Activated gamma-delta T cell treated with Interleukin-2 at 50 U/mL for 16 hours (primary cell): ENCODE measurements around the gene BAZ1A.
A peak's percentile ranks its signal among the peaks of the same experiment; 100 is the strongest.

Experiments used
- DNase-seq: peaks from one replicate; pipeline ENCODE4 v3.0.0-alpha.2; 2020

BAZ1A gene

DNA sequence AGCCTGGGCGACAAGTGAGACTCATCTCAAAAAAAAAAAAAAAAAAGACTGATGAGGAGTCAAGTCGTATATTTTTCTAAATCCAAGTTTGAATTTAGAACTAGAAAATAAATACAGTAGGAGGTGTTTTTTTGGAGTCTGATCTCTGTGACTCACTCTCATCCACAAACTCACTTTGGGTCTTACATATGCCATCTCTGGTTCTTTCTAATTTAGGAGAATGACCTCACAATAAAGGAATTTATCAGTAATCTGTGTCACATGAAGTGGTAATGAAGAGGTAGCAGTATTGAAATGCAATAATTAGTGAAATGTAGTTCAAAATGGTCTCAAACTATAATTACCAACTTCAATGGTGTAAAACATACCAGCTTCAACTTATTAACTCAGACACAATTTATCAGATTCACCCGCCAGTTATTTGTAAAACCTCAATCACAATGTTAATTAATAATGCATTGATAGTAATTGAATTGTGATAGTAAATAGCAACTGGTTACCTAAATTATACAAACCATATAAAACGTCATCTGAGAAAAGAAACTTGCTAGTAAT lies 156.3 kb downstream of the BAZ1A start:
- no peak for DNase-seq

- no peak for DNase-seq
Observed at GRCh38 chr14:34715127-34715863, 159.9 kb downstream of the BAZ1A start.

DNA sequence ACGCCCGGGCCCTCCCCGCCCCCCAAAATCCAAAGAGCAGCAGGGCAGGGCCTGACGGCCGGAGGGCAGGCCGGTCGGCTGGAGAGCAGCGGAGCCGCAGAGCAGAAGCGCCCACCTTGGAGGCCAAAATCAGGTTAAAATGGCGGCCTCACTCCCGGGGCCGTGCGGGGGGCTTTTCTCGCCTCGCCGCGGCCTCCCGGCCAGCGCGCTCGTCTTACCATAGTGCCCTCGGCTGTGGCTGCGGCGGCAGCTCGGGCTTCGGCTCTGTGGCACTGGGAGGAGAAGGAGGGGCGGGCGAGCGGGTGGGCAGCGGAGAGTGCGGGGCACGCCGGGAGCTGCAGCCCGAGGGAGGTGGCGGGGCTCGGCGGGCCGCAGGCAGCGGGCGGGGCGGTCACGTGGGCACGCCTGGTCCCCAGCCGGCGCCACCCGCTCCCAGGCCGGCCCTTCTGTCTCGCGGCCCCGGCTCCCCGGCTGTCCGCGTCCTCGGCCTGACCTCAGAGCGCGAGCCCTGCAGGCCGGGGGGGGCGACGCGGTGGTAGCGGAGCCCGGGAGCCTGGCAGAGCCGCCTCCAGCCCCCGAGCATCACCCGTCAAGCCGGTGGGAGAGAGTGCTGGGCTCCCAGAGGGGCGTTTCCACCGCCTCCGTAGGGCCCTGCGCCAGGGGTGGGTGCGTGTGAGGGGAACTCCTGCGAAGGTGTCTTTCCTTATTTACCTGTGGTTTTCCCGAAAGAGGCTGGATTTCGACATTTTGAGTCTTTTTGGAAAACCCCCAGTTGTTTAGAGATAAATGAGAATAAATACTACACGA lies 160.6 kb downstream of the BAZ1A start, which contains the start of gene CFL2:
CFL2 (minus strand) TSS at position 274 of the 807 bp plus-strand sequence; CDS start at position 221, 53 bp downstream.
- DNase-seq = peak; percentile 61

DNA sequence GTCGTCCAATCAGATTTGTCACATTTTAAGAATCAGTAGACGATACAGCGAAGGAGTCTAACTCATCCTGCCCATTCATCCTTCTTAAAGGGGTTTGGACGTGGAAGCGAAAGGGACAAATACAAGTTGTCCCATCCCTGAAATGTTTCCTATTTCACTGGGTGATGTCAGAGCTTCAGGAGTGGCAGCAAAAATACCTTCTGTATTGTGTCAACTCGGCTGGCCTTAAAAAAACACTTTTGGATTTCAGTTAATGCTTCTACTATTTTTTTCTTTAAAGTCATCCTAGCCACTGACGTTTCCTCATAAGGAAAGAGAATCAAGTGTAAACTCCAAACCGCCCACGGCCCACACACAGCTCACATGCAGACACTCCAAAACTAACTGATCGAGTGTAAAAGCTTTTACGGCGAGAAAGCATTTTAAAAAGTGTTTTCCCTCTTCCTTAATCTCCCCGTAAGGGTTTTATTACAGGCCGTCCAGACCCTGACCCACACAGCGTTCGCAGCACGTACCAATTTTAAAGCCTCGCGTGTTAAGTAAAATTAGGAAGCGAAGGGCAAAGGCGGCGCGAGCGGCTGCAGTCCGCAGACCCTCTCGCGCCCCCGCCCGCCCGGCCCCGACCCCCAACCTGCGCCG lies 161.4 kb downstream of the BAZ1A start:
- DNase-seq = no peak

GRCh38 chr14:34713122-34713680 lies 162.0 kb downstream of the BAZ1A start:
- DNase-seq = no peak

GRCh38 chr14:34711796-34712712 lies 163.1 kb downstream of the BAZ1A start:
- no peak for DNase-seq

DNA sequence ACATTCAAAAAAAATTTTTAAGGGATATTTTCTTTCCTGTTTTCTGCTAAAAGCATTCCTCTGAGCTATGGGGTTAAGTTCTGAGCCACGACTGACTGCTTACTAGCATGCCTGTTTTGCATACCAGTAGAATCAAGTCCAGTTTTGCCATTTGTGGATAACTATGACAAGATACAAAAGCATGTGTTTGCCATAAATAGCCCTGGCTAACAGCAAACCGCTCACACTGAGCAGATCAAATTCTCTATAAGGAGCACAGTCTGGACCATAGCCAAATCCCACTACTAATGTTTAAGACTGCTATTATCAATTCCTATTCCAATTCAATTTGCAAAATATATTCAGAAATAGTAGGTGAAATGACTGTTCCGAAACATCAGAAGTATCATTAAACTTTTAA lies 164.0 kb downstream of the BAZ1A start:
- no peak for DNase-seq

- no peak for DNase-seq
Observed at GRCh38 chr14:34710744-34711143, 164.4 kb downstream of the BAZ1A start.

GRCh38 chr14:34710006-34710405 lies 165.2 kb downstream of the BAZ1A start:
- DNase-seq = no peak

DNA sequence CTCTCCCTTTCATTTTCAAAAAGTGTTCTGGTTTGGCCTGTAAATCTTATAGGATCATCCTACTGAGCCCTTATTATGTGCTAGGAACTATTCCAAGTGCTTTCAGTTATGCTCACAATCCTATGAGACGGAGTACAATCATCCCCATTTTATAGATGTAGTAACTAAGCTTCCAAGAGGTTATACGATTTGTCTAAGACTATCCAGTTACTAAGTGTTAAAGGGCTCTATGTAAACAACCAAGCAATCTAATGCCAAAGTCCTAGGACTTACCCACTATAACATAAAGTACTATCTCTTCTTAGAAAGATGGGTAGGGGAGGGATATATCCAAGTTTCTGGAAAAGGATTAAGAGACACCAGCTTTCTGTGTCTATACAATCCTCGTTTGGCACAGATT lies 167.4 kb downstream of the BAZ1A start:
- no peak for DNase-seq
